HG02943 (cell line): ENCODE results near the gene LSM14B.
A peak's percentile ranks its signal among the peaks of the same experiment; 100 is the strongest.

Source experiments
- ATAC-seq: cut with Tn5 transposase; IDR thresholded peaks from one replicate; pipeline ENCODE4 v1.9.1; 2021; ENCODE audit warnings: mild to moderate bottlenecking, low read depth, moderate library complexity; ENCODE audit not compliant: unreplicated experiment

LSM14B gene

GRCh38 chr20:62131560-62132320 lies 9.5 kb downstream of the LSM14B start:
- ATAC-seq: no peak

GRCh38 chr20:62132421-62132820 lies 10.1 kb downstream of the LSM14B start:
- no peak for ATAC-seq

DNA sequence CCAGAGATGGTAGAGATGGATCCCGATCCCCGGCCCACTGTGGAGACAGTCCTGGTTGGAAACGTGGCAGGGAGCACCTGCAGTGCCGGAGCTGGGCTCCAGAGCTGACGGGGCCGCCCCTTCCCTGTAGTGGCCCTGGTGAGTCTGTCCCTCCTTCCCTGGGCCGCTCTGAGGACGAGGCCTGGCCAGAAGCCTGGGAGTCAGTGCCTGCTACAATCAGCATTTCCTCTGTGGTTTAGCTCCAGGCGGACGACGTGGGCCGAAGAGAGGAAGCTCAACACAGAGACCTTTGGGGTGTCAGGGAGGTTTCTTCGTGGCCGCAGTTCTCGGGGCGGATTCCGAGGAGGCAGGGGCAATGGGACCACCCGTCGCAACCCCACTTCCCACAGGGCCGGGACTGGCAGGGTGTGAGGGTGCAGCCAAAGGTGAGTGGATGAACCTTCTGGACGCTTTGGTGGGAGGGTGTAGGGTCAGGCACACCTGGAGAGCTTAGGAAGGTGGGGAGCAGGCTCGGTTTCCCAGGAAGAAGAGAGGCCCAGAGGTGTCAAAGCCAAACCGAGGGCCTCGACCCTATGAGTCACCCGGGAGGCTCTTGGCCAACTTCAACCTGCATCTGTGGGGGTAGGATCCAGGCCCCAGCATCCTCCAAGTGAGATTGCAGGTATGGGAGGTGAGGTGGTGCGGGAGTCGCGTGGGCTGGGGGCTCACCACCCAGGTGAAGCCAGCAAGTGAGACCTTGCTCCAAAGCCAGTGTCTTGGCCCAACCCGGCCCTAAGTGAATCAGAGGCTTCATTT lies 11.0 kb downstream of the LSM14B start:
- ATAC-seq: no peak

DNA sequence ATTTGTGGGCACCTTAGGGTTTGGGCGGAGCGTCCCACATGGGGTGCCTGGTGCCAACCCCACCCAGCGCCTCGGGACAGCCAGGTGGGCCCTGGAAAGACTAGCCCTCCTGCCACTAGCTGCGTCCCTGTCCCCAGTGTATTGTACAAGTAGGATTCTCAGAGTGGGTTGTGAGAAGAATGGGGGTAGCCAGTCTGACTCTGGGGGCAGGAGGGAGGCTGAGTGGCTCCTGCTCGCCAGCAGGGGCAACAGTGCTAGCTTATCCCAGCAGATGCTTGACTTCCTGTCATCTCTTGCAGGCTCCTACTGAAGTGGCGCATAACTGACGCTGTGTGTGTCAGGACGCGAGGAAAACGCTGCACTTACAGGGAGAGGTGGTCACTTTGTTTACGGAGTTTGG lies 11.6 kb downstream of the LSM14B start:
- ATAC-seq: no peak

DNA sequence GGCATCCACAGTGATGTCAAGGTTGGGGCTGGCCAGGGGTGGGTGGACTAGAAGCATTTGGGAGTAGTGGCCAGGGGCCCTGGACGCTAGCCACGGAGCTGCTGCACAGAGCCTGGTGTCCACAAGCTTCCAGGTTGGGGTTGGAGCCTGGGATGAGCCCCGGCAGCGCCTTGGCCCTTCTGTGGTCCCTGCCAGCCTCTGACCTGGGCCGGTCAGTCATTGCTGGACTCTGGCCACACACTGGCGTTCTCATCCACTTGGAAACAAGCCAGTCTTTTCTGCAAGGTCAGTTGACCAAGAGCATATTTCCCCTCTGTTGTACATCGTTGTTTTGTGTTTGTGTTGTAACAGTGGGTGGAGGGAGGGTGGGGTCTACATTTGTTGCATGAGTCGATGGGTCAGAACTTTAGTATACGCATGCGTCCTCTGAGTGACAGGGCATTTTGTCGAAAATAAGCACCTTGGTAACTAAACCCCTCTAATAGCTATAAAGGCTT lies 12.5 kb downstream of the LSM14B start:
- no peak for ATAC-seq

- ATAC-seq: no peak
Observed at GRCh38 chr20:62135573-62136266, 13.4 kb downstream of the LSM14B start.

DNA sequence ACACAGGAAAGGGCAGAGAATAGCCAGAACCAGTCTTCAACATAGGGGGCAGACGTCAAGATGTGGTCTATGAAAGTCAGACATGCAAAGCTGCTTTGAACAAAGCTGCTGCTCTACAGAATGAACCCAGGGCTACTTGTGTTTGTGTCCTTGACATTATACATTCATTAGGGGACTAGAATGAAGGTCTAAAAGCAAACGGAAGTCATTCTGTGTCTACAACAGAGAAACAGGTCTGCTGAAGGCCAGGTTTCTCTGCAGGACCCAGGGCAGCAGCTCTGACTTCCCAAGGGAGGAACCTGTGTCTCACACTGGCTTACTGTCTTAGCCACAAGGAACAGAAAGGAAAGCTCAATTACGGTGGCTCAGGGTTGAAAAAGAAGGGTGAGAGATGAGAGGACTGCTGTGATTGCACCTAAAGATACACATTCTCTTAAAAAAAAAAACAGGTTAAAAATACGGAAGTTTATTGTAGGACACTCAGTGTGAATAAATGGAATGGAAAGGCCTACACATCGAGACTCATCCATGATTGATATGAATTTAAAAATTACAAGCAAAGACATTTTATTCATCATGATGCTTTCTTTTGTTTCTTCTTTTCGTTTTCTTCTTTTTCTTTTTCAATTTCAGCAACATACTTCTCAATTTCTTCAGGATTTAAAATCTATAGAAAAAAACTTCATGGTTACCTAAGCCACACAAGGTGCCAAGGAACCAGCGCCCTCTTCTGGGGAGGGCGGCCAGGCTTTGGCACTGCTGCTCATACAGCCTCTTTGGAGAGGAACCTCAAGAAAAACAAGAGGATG lies 14.2 kb downstream of the LSM14B start:
- ATAC-seq: no peak

DNA sequence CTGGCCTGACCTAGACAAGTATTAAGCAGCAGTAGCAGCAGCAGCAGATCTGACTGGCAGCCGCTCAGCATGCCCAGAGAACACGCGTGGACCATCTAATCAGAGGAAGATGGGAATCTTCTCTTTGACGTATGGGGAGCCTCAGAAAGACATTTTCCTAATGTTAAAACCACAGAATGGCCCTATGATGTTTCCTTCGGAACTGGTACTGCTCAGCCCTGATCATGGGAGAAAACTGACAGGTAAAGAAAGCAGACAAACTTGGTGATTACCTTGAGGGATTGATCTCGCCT lies 14.8 kb downstream of the LSM14B start:
- no peak for ATAC-seq

GRCh38 chr20:62137478-62138203 lies 15.4 kb downstream of the LSM14B start:
- ATAC-seq: no peak

- ATAC-seq: no peak
Observed at GRCh38 chr20:62138204-62138543, 15.9 kb downstream of the LSM14B start.

DNA sequence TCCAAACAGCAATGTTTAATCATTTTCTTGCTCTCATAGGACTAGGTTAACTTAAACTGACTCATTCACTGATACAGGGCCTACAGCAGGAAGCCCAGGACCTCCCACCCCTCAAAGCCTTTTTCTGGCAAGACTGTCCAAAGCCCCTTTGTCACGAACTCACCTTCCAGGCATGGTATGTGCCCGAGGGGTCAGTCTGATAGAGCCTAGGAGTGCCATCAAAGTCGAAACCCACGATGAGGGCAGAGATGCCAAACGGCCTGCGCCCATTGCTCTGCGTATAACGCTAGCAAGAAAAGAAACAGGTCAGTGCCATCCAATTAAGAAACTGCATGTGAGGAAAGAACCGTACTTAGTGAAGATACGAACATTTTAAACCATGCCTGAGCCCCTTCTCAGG lies 16.6 kb downstream of the LSM14B start:
- no peak for ATAC-seq

DNA sequence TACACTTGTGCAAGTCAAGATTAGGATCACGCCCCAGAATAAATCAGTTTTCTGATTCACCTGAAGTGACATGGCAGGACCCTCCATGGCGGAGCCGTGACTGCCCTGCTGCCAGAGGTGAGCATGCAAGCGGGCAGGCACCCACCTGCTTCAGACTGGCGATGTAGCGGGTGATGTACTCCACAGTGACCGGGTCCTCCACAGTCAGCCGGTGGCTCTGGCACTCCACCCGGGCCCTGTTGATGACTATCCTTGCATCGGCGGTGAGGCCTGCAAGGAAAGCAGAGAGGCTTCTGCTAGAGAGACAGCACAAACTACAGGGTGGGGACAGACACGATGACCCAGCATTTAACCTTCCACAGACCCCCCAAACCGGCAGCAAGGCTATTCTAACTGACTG lies 17.4 kb downstream of the LSM14B start:
- no peak for ATAC-seq

DNA sequence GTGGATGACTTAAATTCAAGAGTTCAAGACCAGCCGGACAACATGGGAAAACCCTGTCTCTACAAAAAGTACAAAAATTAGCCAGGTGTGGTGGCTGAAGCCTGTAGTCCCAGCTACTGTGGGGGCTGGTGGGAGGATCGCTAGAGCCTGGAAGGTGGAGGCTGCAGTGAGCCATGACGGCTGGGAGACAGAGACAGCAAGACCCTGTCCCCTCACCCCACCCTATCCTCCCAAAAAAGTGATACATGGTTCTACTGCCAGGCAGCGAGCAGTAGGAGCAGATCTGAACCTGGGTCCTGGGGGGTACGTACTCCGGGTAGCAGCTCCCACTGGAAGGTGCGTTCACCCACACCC lies 18.7 kb downstream of the LSM14B start:
- ATAC-seq: no peak

- ATAC-seq: no peak
Observed at GRCh38 chr20:62141397-62142251, 19.3 kb downstream of the LSM14B start.

DNA sequence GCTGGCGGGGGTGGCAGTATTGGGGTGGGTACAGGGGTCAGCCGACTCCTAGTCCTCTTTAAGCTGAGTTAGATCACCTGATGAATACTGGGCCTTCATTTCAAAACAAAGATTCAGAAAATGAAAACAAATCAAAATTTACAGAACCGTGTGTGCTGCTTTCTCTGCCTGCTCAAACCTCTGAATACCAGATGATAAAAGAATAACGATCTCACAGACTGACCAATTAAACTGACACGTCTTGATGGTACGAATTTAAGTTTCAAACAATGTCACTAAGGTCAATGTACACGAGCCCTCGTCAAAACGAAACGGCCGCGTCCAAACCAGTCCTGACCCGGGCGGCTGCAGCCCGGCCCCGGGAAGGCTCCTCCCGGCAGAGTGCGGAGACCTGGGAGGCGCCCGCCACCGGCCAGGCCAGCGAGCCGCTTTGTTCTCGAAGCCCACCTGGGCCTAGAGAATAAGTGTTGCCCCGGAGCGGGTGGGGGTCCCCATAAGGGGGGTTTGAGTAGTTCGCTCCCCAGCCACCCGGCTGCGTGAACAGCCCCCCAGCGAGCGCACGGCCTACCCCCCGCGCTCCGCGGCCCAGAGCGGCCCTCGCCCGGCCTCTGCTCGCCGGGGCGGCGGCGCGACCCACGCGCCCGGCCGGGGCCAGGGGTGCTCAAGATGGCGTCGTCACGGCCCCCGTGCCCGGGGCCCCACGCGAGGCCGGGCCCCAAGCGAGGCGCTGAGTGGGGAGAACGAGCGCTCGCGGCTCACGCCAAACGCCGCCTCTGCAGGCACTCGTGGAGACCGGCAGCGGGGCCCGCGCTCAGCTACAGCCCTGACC lies 20.2 kb downstream of the LSM14B start:
- peak; percentile 9 for ATAC-seq

GRCh38 chr20:62143081-62143956 lies 21.0 kb downstream of the LSM14B start, which contains the start of the genes PSMA7 and SS18L1:
TSS of gene PSMA7 (minus strand) at chr20:62143394. CDS start at chr20:62143303, 91 bp downstream.
TSS of gene SS18L1 (plus strand) at chr20:62143769. CDS start at chr20:62143821, 52 bp downstream.
- ATAC-seq: peak; percentile 71
